ENCODE measurements around the gene THOC6.

DNA sequence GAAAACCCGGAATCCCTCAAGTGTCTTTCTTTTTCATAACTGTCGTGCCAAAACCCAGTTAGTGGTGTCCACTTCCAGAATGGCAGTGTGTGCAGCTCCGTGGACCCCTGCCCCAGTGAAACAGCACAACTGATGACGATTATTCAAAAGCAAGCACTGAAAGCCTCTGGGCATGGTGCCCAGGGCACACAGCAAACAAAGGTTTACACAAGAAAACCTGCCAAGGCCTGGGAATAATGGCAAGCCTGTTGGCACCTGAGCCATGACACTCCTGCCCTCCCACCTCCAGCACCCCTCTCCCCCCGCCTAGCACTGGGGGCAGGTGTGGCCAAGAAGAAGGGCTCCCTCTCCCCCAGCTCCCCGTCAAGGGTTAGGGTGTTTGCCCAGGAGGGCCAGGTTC lies 46.4 kb upstream of the THOC6 start:
- TF ChIP-seq, protein P1, sequence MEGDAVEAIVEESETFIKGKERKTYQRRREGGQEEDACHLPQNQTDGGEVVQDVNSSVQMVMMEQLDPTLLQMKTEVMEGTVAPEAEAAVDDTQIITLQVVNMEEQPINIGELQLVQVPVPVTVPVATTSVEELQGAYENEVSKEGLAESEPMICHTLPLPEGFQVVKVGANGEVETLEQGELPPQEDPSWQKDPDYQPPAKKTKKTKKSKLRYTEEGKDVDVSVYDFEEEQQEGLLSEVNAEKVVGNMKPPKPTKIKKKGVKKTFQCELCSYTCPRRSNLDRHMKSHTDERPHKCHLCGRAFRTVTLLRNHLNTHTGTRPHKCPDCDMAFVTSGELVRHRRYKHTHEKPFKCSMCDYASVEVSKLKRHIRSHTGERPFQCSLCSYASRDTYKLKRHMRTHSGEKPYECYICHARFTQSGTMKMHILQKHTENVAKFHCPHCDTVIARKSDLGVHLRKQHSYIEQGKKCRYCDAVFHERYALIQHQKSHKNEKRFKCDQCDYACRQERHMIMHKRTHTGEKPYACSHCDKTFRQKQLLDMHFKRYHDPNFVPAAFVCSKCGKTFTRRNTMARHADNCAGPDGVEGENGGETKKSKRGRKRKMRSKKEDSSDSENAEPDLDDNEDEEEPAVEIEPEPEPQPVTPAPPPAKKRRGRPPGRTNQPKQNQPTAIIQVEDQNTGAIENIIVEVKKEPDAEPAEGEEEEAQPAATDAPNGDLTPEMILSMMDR (conservative IDR thresholded peaks at IDR 0.05; ENCODE audit: low read depth in 2 of 2) = no peak
- TF ChIP-seq, protein P2, sequence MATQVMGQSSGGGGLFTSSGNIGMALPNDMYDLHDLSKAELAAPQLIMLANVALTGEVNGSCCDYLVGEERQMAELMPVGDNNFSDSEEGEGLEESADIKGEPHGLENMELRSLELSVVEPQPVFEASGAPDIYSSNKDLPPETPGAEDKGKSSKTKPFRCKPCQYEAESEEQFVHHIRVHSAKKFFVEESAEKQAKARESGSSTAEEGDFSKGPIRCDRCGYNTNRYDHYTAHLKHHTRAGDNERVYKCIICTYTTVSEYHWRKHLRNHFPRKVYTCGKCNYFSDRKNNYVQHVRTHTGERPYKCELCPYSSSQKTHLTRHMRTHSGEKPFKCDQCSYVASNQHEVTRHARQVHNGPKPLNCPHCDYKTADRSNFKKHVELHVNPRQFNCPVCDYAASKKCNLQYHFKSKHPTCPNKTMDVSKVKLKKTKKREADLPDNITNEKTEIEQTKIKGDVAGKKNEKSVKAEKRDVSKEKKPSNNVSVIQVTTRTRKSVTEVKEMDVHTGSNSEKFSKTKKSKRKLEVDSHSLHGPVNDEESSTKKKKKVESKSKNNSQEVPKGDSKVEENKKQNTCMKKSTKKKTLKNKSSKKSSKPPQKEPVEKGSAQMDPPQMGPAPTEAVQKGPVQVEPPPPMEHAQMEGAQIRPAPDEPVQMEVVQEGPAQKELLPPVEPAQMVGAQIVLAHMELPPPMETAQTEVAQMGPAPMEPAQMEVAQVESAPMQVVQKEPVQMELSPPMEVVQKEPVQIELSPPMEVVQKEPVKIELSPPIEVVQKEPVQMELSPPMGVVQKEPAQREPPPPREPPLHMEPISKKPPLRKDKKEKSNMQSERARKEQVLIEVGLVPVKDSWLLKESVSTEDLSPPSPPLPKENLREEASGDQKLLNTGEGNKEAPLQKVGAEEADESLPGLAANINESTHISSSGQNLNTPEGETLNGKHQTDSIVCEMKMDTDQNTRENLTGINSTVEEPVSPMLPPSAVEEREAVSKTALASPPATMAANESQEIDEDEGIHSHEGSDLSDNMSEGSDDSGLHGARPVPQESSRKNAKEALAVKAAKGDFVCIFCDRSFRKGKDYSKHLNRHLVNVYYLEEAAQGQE (IDR thresholded peaks at IDR 0.05; ENCODE audit: unreplicated experiment) = no peak
- no peak for TF ChIP-seq EZH2phosphoT487 (IDR thresholded peaks at IDR 0.05; ENCODE audit: unreplicated experiment)
- TF ChIP-seq, protein P3, sequence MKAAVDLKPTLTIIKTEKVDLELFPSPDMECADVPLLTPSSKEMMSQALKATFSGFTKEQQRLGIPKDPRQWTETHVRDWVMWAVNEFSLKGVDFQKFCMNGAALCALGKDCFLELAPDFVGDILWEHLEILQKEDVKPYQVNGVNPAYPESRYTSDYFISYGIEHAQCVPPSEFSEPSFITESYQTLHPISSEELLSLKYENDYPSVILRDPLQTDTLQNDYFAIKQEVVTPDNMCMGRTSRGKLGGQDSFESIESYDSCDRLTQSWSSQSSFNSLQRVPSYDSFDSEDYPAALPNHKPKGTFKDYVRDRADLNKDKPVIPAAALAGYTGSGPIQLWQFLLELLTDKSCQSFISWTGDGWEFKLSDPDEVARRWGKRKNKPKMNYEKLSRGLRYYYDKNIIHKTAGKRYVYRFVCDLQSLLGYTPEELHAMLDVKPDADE (IDR thresholded peaks at IDR 0.05) = no peak
- TF ChIP-seq CREB1 (CRISPR knock-in tag; IDR thresholded peaks at IDR 0.05; ENCODE audit: low read depth) = no peak
- TF ChIP-seq POLR2AphosphoS5 (IDR thresholded peaks at IDR 0.05; ENCODE audit: low read depth) = no peak

Measured in GM23338 (cell line).